Stimulated activated CD4-positive, alpha-beta T cell treated with anti-CD3 and anti-CD28 coated beads, TNF-alpha, amount 100 ng/mL, for 1 hour (primary cell): ENCODE results near the gene FMNL2.

Experiments used
- DNase-seq, 3 donors: peaks; one replicate each; pipeline ENCODE4 v3.0.0-alpha.2; 2020; ENCODE audit warnings: low read depth in 3 of 3, low spot score in 1 of 3

Gene FMNL2

GRCh38 chr2:152572031-152572430 is 237.1 kb downstream of the FMNL2 start:
- no peak for DNase-seq

- DNase-seq: no peak
These were observed 238.2 kb downstream of the FMNL2 start for GRCh38 chr2:152573168-152573567.

GRCh38 chr2:152577579-152577978 is 242.6 kb downstream of the FMNL2 start:
- no peak for DNase-seq

- no peak for DNase-seq
These were observed 243.6 kb downstream of the FMNL2 start for GRCh38 chr2:152578573-152578972.

- no peak for DNase-seq
These were observed 245.7 kb downstream of the FMNL2 start for GRCh38 chr2:152580714-152581113.

GRCh38 chr2:152581360-152581759 is 246.4 kb downstream of the FMNL2 start:
- no peak for DNase-seq

- DNase-seq: no peak
These were observed 247.1 kb downstream of the FMNL2 start for GRCh38 chr2:152582081-152582480.

GRCh38 chr2:152583512-152584229 is 248.7 kb downstream of the FMNL2 start:
- no peak for DNase-seq

GRCh38 chr2:152584301-152584700 is 249.3 kb downstream of the FMNL2 start:
- DNase-seq: no peak

GRCh38 chr2:152585830-152586484 is 251.0 kb downstream of the FMNL2 start:
- no peak for DNase-seq

- no peak for DNase-seq
These were observed 252.4 kb downstream of the FMNL2 start for GRCh38 chr2:152587187-152587947.

- DNase-seq: no peak
These were observed 254.0 kb downstream of the FMNL2 start for GRCh38 chr2:152588998-152589397.

- no peak for DNase-seq
These were observed 259.2 kb downstream of the FMNL2 start for GRCh38 chr2:152594022-152594766.

- no peak for DNase-seq
These were observed 259.8 kb downstream of the FMNL2 start for GRCh38 chr2:152594792-152595191.

- no peak for DNase-seq
These were observed 264.2 kb downstream of the FMNL2 start for GRCh38 chr2:152598975-152599759.

GRCh38 chr2:152600051-152600657 is 265.2 kb downstream of the FMNL2 start:
- no peak for DNase-seq

GRCh38 chr2:152600697-152601096 is 265.7 kb downstream of the FMNL2 start:
- DNase-seq: no peak

- no peak for DNase-seq
These were observed 267.8 kb downstream of the FMNL2 start for GRCh38 chr2:152602750-152603149.

- no peak for DNase-seq
These were observed 268.2 kb downstream of the FMNL2 start for GRCh38 chr2:152603166-152603565.

- DNase-seq: no peak
These were observed 271.1 kb downstream of the FMNL2 start for GRCh38 chr2:152606081-152606480.
